A673 (cell line): ENCODE data around the gene SH3RF3. TPM values are rescaled to one million over a fixed set of nuclear protein-coding genes. Genes with fewer than 3 reads are reported as not detected.

Source experiments
- BruUV-seq: library from RNA; stranded (reverse); fragments of 400-500 nt; replicated peaks from 2 replicates; lab custom pipeline; 2021; lab: Mats Ljungman, UMichigan
- CTCF ChIA-PET: fragments of 300-600 bp; sonication (Branson Sonifier 250); formaldehyde crosslinking; loops from one replicate; lab custom pipeline; 2022; ENCODE audit warnings: antibody characterized with exemption; lab: Charles Lee
- POLR2A ChIA-PET: fragments of 300-600 bp; sonication (Branson Sonifier 250); formaldehyde crosslinking; loops from one replicate; lab custom pipeline; 2022; ENCODE audit warnings: antibody characterized with exemption; ENCODE audit not compliant: low non-redundant PET; lab: Charles Lee
- DNase-seq: peaks from one replicate; pipeline ENCODE4 v3.0.0-alpha.2; 2015; ENCODE audit warnings: low spot score
- H3K27ac ChIP-seq: fragments of 200-600 bp; sonication (generic); 2 replicates; pipeline ENCODE4 v1.5.1; 2016; ENCODE audit warnings: mixed run types, low read depth, mild to moderate bottlenecking, mixed read lengths, antibody characterized with exemption, low read length; ENCODE audit not compliant: poor library complexity, severe bottlenecking
- H3K27me3 ChIP-seq: fragments of 200-600 bp; sonication (generic); replicated peaks from 2 replicates; pipeline ENCODE4 v1.6.1; 2017; ENCODE audit warnings: mixed run types, low read depth, mild to moderate bottlenecking, mixed read lengths, antibody characterized with exemption, low read length; ENCODE audit not compliant: insufficient read depth, poor library complexity
- H3K36me3 ChIP-seq: fragments of 200-600 bp; sonication (generic); 2 replicates; pipeline ENCODE4 v1.6.1; 2016; ENCODE audit warnings: mixed run types, mild to moderate bottlenecking, mixed read lengths, antibody characterized with exemption, low read length; ENCODE audit not compliant: insufficient read depth, poor library complexity, severe bottlenecking
- H3K4me1 ChIP-seq: fragments of 200-600 bp; sonication (generic); 2 replicates; pipeline ENCODE4 v1.6.1; 2017; ENCODE audit warnings: mixed run types, mild to moderate bottlenecking, mixed read lengths, antibody characterized with exemption, low read length; ENCODE audit not compliant: insufficient read depth, poor library complexity, severe bottlenecking
- H3K4me3 ChIP-seq: fragments of 200-600 bp; sonication (generic); 2 replicates; pipeline ENCODE4 v1.5.1; 2016; ENCODE audit warnings: low read depth, mixed run types, mild to moderate bottlenecking, mixed read lengths, low read length; ENCODE audit not compliant: poor library complexity, severe bottlenecking
- H3K9me3 ChIP-seq: fragments of 200-600 bp; sonication (generic); 2 replicates; pipeline ENCODE4 v1.6.1; 2016; ENCODE audit warnings: mixed run types, low read depth, mild to moderate bottlenecking, mixed read lengths, antibody characterized with exemption, low read length; ENCODE audit not compliant: poor library complexity, severe bottlenecking
- EZH2 ChIP-seq: fragments of 200-600 bp; sonication (generic); IDR thresholded peaks from 2 replicates; pipeline ENCODE4 v1.6.1; 2017; ENCODE audit warnings: borderline replicate concordance, low read depth, mild to moderate bottlenecking, mixed read lengths, antibody characterized with exemption, low read length; ENCODE audit not compliant: poor library complexity, severe bottlenecking
- intact Hi-C: fragments of 100-400 bp; cut with micrococcal nuclease; formaldehyde crosslinking; loops from one replicate; pipeline ENCODE4 v1.10.0; 2022; ENCODE audit not compliant: unreplicated experiment
- total RNA-seq: library from RNA; stranded (reverse); gene quantifications from 2 replicates; pipeline ENCODE4 v1.2.3, GENCODE V29; 2021
- TF ChIP-seq, protein P1 (sequence below): fragments of 300-800, 200-600 bp; sonication (generic); conservative IDR thresholded peaks from 2 replicates; pipeline ENCODE4 v1.5.1; 2017; ENCODE audit warnings: low read depth, mild to moderate bottlenecking, antibody characterized with exemption, low read length, moderate library complexity, mixed read lengths

SH3RF3 gene
- total RNA-seq, 1 experiment from 2014 or later, result 0.15 TPM

DNA sequence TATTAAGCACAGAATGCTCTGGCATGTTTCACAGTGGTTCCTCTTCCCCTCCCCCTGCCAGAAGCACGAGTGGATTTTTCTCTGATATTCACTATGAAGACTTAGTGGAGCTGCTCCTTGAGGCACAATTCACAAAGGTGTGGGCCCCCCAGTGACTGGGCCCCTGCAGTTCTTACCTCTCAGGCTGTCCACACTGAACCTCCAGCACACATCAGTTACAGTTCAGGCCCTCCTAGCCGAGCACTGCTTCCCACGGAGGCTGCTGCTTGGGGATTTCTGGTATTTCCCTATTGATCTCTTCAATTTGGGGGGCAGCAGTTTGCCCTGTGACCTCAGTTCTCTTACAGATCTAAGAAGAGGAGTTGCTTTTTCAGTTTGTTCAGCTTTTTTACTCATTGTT is 236.1 kb downstream of the SH3RF3 start:
- CTCF ChIA-PET, result no interaction called here
- no peak overlapping the region for H3K4me3 ChIP-seq
- BruUV-seq, result no TSS peak
- H3K36me3 ChIP-seq, result no peaks in the 10 kb centered on the region
- no peaks in the 10 kb centered on the region for H3K9me3 ChIP-seq
- H3K27me3 ChIP-seq, result peaks cover 8% of the 10 kb centered on the region
- H3K27ac ChIP-seq, result no peak overlapping the region
- DNase-seq, result no peak
- intact Hi-C loops, result no loop called here
- POLR2A ChIA-PET, result no interaction called here
- H3K4me1 ChIP-seq, result no peaks in the 10 kb centered on the region
- no peak for TF ChIP-seq EZH2
- TF ChIP-seq, protein P1, sequence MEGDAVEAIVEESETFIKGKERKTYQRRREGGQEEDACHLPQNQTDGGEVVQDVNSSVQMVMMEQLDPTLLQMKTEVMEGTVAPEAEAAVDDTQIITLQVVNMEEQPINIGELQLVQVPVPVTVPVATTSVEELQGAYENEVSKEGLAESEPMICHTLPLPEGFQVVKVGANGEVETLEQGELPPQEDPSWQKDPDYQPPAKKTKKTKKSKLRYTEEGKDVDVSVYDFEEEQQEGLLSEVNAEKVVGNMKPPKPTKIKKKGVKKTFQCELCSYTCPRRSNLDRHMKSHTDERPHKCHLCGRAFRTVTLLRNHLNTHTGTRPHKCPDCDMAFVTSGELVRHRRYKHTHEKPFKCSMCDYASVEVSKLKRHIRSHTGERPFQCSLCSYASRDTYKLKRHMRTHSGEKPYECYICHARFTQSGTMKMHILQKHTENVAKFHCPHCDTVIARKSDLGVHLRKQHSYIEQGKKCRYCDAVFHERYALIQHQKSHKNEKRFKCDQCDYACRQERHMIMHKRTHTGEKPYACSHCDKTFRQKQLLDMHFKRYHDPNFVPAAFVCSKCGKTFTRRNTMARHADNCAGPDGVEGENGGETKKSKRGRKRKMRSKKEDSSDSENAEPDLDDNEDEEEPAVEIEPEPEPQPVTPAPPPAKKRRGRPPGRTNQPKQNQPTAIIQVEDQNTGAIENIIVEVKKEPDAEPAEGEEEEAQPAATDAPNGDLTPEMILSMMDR, result no peak

GRCh38 chr2:109367683-109368082 is 238.7 kb downstream of the SH3RF3 start:
- CTCF ChIA-PET, result no interaction called here
- POLR2A ChIA-PET, result no interaction called here
- Histone ChIP-seq H3K27me3 (peaks cover 8% of the 10 kb centered on the region), H3K4me3 (no peak overlapping the region), H3K4me1 (no peaks in the 10 kb centered on the region), H3K9me3 (no peaks in the 10 kb centered on the region), H3K27ac (no peak overlapping the region), H3K36me3 (no peaks in the 10 kb centered on the region)
- TF ChIP-seq, protein P1, result no peak
- TF ChIP-seq EZH2, result no peak
- BruUV-seq, result no TSS peak
- no peak for DNase-seq
- intact Hi-C loops, result no loop called here

DNA sequence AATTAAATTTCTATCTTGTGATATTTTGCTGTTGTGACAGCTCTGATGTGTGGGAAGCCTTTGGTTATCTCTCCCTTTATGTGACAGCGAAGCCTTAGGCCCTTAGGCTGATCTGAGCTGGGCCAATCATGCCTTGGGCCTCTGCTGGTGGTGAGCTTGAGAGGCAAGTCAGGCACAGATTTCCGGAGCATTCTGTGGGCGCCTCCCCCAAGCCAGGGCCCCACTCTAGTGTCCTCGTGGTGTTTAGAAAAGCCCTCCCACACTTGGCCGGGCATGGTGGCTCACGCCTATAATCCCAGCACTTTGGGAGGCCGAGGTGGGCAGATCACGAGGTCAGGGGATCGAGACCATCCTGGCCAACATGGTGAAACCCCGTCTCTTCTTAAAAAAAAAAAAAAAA is 239.8 kb downstream of the SH3RF3 start:
- no peak for TF ChIP-seq EZH2
- TF ChIP-seq, protein P1, result no peak
- Histone ChIP-seq H3K4me1 (no peaks in the 10 kb centered on the region), H3K27ac (no peak overlapping the region), H3K9me3 (no peaks in the 10 kb centered on the region), H3K36me3 (no peaks in the 10 kb centered on the region), H3K27me3 (peaks cover 1% of the 10 kb centered on the region), H3K4me3 (no peak overlapping the region)
- DNase-seq, result no peak
- intact Hi-C loops, result no loop called here
- ChIA-PET POLR2A (no interaction called here), CTCF (no interaction called here)
- no TSS peak for BruUV-seq
